Measurements from ENCODE around the gene E2F2.
"Not testable (repeated sequence)": the region's sequence is repeated elsewhere in the genome, so short reads cannot be mapped to it uniquely, and the experiment has no call there.

The E2F2 gene

DNA sequence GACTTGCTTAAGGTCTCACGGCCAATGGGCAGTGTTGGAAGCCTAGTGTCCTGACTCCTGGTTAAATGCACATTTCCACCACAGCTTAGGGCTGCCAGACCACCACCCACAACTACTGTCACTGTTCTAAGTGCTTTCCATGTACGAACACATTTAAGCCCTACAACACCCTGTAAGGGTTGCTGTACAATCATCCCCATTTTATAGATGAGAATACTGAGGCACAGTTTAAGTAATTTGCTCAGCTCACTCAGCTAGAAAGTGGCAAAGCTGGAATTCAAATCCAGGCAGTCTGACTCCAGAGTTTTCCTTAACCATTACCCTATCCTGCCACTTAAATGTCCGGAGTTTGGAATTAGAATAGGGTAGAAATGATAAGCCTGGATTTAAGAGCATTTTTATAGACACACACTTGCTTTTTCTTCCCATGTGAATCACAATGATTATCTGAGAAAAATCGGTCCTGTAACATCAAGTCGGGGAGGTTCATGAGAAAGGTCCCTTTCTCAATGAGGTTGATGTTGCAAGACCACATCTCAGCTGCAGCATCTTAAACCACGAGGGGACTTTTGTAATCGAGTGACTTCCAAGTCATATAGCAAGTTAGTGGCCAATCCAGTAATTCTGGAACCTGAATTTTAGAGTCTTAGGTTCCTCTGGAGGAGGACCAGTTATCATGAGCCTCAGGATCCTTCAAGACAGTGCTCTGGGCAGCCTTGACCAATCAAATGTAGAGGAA, 8.6 kb downstream of the E2F2 start:
- no peak for DNase-seq

DNA sequence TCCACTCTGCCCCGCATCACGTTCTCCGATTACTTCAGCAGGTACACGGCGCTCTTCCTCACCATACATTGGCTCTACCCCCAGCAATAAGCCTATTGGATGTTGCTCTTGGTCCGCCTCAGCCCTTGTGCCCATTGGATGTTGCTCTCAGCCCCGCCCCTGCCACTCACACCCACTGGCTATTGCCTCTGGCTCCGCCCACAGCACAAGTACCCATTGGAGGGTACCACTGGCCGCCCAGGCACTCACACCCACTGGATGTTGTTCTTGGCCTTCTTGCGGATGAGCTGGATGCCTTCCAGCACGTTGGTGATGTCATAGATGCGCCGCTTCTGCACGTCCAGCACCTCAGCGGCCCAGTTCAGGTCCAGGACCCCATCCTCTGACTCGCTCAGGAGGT, 9.4 kb downstream of the E2F2 start:
- DNase-seq = peak in 1 of 2 experiments; percentile 29

DNA sequence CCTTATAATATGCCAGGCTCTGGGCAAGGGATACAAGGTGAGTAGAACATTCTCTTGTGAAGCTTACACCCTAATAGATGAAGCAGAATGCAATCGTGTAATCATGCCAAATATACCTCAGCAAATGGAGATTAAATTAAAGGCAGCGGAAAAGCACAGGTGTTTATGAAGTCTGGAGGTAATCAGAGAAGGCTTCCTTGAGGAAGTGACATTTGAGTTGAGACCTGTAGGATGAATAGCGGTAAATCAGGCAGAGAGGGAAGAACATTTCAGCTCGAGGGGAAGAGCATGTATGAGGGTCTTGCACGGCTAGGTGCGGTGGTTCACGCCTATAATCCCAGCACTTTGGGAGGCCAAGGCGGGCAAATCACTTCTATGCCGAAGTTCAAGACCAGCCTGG, 13.5 kb downstream of the E2F2 start:
- no peak for DNase-seq

DNA sequence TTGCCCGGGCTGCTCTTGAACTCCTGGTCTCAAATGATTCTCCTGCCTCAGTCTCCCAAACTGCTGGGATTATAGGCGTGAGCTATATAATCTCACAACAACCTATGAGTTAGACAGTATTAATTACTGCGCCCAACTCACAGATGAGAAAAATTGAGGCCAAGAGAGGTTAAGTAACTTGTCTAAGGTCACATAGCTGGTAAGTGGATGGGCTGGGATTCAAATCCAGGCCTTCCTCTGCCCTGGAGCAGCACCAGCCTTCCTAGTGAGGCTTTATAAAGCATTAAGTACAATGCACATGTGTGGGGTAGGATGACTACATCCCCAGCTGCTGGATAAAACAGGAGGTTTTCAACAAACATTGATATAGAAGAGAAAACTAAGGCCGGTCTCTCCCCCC, 15.1 kb downstream of the E2F2 start:
- DNase-seq = no peak

DNA sequence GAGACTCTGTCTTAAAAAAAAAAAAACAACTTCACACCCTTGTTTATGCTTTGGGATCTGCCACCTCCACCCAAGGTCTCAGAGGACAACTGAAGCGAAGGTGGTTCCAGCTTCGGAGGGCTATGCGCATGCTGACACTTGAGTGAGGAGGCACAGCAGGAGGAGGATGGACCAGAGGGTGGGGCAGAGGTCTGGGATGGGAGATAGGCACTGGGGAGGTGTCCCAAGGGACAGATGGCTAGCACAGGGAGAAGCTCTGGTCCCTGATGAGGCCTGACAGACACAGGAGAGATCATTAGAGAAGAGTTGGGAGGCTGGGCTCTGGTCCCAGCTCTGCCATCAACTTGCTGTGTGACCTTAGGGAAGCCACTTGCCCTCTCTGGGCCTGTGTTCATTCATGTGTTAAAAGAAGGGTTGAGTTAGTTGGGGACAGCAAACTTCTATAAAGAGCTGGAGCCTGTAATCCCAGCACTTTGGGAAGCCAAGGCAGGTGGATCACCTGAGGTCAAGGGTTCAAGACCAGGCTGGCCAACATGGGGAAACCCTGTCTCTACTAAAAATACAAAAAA, 16.8 kb downstream of the E2F2 start:
- no peak for DNase-seq

DNA sequence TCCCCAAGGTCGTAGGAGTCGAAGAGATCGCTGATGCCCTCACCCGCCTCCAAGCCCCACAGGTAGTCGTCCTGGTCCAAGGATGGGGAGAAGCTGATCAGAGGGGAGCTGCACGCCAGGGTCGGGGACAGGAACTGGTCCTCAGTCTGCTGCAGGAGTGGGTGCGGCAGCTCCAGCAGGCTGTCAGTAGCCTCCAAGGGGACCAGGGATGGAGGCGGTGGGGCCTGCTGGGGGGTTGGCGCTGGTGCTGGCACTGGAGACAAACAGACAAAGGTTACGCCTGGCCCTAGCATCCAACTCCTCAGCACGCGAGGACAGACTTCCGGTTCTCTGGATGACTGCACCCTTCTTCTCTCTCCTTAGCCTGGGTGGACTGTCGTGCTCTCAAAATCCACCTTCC, 21.1 kb downstream of the E2F2 start:
- no peak for DNase-seq

DNA sequence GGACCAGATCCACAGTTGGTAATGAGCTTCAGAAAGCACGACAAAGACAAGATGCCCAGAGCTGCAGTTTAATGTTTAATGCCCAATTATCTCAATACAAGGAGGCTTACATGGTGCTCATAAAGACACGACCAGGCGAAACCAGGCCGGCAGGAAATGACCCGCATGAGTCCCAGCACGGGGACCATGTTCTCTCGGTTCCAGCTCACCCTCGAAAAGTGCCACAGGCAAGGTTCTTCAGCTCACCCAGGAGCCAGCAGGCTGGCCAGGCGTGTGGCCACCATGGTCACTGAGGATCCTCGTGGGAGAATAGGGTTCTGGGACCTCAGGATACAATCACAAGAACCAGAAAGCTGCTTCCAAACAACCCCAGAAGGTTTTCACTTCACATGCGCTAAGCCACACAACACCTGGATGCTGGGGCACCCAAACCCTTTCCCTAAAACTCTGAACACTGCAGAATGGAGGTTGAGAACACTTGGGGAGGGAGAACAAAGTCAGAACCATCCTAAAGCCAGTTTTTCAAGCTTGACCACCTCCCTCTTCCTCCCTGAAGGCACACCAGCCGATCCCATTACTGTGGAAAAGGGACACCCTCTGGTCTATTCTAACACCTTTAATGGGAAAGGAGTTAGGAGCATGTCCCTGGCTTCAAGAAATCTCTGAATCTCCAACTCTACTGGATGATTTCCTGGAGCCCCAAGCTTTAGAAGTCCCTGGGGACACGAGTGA, 24.5 kb downstream of the E2F2 start:
- DNase-seq = no peak

DNA sequence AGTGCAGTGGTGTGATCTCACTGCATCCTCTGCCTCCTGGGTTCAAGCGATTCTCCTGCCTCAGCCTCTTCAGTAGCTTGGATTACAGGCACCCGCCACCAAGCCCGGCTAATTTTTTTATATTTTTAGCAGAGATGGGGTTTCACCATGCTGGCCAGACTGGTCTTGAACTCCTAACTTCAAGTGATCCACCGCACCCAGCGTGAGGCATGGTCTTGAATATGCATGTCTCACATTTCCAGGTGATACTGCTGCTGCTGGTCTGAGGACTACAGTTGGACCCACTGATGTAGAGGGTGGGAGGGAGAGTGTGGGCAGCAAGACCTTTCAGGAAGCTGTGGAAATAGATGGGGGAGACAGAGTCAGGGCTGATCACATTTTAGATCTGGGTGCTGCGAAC, 25.2 kb downstream of the E2F2 start:
- no peak for DNase-seq

DNA sequence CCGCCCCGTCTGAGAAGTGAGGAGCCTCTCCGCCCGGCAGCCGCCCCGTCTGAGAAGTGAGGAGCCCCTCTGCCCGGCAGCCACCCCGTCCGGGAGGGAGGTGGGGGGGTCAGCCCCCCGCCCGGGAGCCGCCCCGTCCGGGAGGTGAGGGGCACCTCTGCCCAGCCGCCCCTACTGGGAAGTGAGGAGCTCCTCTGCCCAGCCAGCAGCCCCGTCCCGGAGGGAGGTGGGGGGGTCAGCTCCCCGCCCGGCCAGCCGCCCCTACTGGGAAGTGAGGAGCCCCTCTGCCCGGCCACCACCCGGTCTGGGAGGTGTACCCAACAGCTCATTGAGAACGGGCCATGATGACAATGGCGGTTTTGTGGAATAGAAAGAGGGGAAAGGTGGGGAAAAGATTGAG, 26.9 kb downstream of the E2F2 start:
- not testable (repeated sequence) for DNase-seq

DNA sequence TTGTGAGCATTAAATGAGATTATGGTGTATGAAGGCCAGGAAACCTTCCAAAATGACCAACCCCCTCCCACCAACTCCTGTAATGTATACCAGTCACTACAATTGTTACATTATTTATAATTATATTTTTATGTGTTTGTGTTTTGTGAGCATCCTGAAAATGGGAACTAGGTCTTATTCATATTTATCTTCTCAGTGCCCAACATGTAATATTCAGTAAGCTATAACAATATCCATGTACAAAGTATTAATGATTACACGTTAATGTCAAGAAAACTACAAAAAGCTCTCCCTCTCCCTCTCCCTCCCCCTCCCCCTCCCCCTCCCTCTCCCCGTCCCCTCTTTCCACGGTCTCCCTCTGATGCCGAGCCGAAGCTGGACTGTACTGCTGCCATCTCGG, 28.1 kb downstream of the E2F2 start:
- DNase-seq = no peak

DNA sequence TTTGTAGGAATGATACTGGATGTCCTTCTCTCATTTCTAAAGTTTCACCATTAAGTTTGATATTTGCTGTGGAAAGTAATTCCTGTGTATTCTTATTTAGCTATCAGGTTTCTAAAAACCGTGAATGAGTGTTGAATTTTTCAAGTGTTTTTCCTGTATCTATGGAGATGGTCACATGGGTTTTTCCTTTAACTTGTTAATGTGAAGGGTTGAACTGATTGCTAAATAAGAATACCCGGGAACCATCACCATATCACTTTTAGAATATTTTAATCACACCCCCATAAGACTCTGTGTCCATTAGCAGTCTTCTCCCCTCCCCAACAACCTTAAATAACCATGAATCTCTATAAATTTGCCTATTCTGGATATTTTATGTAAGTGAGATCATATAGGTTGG, 30.6 kb downstream of the E2F2 start:
- no peak for DNase-seq

DNA sequence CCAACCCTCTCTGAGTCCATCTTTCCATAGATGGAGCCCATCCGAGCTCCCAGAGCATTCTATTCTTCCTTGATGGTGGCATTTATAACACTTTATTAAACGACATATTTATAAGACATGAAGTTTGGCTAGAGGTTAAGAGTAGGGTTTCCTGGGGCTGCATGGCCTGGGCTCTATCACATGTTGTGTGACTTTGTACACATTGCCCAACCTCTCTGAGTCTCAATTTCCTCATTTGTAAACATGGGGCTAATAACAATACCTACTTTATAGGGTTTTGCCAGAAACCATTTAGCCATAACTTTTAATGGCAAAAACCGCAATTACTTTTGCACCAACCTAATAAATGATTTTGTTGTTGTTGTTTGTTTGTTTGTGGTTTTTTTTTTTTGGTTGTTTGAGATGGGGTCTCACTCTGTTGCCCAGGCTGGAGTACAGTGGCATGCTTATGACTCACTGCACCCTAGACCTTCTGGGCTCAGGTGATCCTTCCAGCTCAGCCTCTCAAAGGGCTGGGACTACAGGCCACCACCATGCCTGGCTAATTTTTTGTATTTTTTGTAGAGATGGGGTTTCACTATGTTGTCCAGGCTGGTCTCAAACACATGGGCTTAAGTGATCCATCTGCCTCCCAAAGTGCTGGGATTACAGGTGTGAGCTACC, 33.1 kb downstream of the E2F2 start:
- no peak for DNase-seq

DNA sequence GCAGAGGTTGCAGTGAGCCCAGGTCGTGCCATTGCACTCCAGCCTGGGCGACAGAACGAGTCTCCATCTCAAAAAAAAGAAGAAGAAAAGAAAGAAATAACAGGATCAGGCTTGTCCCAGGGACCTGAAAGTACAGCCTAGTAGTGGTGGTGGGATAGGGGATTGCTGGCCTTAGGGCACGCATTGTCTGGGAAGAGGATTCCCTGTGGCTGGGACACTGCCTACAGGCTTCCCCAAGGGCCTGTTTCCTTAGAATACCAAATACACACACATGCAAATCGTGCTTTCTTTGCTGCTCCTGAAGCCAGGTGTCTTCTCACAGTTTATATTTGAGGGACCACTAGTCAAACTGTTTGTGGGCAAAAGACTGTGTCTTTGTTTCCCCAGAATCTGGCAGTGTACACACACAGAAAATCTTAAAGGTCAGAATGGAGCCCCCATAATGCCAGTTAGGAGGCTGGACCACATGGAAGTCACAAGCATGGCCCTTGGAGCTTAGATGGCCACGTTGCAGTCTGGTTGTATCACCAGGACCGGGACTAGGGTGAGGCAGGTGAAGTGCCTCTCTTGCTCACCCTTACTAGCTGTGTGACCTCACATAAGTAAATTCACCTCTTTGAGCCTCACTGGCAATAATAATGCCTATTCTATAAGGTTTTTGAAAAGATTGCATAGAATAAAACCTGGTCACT, 34.4 kb downstream of the E2F2 start:
- peak in 1 of 2 experiments; percentile 53 for DNase-seq

DNA sequence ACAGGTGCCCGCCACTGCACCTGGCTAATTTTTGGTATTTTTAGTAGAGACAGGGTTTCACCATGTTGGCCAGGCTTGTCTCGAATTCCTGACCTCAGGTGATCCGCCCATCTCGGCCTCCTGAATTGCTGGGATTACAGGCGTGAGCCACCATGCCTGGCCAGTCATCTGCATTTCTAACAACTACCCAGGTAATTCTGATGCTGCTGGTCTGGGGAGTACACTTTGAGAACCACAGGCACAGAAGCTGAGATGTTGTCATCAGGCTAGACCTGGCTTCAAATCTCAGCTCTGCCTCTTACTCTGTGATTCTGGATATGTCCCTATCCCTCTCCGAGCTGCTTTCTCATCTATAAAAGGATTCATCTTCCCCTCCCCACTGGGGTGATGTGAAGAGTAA, 36.2 kb downstream of the E2F2 start:
- not testable (repeated sequence) for DNase-seq

DNA sequence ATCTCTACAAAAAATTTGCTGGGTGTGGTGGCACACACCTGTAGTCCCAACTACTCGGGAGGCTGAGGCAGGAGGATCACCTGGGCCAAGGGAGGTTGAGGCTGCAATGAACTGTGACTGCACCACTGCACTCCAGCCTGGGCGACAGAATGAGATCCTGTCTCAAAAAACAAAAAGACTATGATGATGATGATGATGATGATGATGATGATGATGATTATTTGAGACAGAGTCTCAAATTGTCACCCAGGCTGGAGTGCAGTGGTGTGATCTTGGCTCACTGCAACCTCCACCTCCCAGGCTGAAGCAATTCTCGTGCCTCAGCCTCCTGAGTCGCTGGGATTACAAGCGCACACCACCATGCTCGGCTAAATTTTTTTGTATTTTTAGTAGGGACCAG, 38.3 kb downstream of the E2F2 start:
- DNase-seq = not testable (repeated sequence)

DNA sequence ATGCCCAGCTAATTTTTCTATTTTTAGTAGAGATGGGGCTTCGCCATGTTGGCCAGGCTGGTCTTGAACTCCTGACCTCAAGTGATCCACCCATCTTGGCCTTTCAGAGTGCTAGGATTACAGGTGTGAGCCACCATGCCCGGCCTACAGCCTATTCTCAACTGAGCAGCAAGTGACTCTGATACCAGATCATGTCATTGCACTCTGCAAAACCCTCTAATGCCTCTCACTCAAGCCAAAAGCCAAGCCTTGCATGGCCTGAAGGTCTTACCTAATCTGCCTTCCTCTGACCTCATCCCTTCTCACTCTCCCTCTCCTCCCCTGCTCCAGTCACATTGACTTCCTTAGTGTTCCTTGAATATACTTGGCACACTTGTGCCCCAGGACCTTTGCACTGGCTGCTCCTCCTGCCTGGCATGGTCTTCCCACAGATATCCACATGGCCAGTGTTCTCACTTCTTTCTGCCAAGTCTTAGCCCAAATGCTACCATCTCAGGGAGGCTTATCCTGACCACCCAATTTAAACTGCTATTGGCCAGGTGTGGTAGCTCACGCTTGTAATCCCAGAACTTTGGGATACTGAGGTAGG, 38.8 kb downstream of the E2F2 start:
- DNase-seq = no peak

DNA sequence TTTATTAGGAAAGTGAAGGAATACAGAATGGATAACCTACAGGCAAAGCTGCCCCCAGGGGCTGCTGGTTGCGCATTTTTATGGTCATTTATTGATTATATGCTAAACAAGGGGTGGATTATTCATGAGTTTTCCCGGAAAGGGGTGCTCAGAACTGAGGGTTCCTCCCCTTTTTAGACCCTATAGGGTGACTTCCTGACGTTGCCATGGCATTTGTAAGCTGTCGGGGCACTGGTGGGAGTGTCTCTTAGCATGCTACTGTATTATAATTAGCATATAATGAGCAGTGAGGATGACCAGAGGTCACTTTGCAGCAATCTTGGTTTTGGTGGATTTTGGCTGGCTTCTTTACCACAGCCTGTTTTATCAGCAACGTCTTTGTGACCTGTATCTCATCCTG, 41.2 kb downstream of the E2F2 start:
- DNase-seq = no peak

DNA sequence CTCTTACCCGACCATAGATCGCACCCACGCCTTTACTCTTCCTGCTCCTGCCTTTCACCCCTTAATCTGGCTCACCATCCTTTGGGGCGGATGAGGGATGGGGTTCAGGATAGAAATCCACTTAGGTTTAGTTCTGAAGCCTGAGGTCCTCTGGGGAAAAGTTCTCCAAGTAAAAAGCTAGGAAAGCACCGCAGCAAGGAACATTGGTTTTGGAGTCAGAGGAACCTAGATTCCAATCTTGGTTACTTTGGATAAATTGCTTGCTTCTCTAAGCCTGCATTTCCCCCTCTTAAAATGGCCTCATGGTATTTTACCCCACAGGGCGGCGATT, 46.1 kb downstream of the E2F2 start:
- DNase-seq = no peak

DNA sequence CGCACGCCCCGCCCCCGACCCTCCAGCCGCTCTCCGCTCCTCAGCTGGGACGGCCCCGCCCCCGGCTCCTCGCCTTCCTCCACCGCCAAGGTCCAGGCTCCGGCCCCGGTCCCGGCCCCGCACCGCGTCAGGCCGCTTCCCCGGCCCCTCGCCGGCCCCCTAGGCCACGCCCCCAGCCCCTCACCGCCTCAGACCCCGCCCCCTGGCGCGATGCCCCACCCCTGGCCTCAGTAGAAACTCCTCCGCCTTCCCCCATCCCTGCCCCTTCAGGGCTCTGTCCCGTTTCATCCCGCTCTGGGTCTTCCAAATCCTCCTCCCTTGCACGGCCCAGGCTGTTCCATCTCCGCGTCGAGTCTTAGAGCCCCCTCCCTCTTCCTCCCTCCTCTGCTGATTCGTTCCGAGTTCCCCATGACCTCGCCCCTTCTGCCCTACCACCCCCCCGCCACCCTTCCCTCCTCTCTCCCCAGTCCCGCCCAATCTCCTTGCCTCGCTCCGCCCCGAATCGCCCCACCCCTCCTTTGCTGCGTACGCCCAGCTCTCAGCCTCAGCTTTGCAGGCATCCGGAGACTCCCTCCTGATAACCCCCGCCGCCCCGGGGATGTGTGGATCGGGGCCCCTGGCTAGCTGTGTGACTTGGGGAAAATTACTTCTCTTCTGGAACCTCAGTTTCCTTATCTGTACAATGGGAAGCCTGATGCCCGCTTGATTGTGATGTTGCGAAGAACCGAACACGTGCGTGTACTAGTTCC, 46.6 kb downstream of the E2F2 start:
- DNase-seq = peak; percentile 72 to 91

DNA sequence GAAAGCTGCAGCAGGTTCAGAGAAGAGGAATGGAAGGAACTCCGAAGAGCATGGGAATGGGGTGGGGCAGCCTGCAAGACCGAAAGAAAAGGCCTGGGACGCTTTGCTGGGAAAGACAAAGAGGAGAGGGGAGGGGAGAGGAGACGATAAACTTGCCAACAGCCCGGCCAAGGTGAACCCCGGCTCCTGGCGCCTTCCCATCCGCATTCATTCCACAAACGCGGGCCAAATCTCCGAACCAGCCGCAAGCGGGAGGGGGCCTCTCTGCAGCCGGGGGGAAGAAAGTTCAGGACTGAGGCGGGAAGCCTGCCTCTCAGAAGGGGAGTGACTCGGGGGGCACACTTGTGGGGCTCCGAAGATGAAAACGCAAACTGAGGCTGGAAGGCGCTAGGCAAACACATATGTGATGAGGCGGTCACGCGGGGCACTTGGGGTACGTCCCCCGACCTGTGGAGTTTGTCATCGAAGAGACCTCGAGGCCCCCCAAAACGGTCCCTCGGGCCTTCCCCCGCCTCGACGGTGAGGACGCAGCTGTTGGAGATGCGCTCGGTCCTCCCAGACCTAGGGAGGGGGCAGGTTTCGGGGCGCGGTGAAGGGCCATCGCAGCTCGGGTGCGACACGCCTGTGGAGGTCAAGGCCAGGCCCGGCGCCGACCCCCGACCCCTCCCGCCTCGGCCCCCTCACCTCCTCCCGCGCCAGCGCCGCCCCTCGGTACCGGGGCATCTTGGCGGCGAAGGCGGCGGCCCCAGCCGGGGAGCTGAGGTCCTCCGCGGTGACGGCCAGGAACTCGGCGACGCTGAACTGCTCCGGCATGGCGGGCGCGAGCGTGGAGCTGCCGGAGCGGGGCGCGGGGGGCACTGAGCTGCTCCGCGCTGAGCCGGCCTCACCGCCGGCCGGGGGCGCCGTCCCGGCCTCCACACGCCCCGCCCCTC, 47.4 kb downstream of the E2F2 start, which contains the start of gene ASAP3:
Gene ASAP3 (minus strand): TSS at position 859 of the 932 bp plus-strand sequence. CDS start 46 bp downstream, at position 813.
- peak in 1 of 2 experiments; percentile 19 for DNase-seq

DNA sequence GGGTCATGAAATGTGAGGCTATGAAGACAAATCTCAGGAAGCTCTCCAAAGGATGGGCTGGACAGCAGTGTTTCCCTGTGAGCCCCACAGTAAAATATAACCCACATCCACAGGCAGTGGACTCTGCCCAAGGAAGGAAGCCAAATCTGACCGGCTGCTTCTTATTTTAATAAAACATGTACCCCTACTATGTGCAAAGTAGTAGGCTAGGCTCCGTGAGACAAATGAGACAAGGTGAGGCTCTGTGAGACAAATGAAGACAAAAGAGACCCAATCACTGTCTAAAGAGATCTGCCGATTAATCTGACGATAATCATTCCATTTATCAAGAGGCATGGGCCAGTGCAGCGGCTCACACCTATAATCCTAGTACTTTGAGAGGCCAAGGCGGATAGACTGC, 49.1 kb downstream of the E2F2 start:
- DNase-seq = no peak

Measured in NCI-H526 (cell line).